CD4-positive, alpha-beta T cell treated with Interleukin-1 beta for 1 hour (primary cell): Measurements from ENCODE around the gene RASGRP3.
A peak's percentile ranks its signal among the peaks of the same experiment; 100 is the strongest.
"Not testable (repeated sequence)": the region's sequence is repeated elsewhere in the genome, so short reads cannot be mapped to it uniquely, and the experiment has no call there.

Source experiments
- DNase-seq, 2 donors: peaks; one replicate each; pipeline ENCODE4 v3.0.0-alpha.2; 2020 to 2022

RASGRP3 gene

GRCh38 chr2:33458248-33458819, 18.1 kb upstream of the RASGRP3 start:
- no peak for DNase-seq

GRCh38 chr2:33459745-33460144, 16.7 kb upstream of the RASGRP3 start:
- no peak for DNase-seq

- not testable (repeated sequence) for DNase-seq
These were observed 13.9 kb upstream of the RASGRP3 start for GRCh38 chr2:33462512-33462911.

DNA sequence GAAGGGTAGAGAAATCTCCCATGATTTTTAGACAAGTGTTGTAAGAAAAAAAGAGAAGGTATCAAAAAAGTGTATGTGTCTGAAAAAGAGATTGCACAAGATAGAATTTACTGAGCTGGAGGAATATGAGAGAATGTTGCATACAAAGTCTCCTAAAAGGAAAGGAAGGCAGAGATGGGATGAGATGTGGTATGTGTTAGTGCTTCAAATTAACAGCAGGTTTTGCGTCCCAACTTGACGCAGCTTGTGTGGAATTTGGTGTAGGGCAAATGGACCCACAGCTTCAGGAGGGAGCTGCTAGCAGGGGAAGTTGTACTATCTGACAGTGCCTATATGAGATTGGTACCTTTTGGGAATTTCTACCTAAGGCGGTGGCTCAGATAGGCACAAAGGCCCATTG, 9.0 kb upstream of the RASGRP3 start:
- DNase-seq: no peak

GRCh38 chr2:33469238-33469637, 7.2 kb upstream of the RASGRP3 start:
- no peak for DNase-seq

- peak; percentile 84 to 87 for DNase-seq
These were observed 972 bp upstream of the RASGRP3 start for GRCh38 chr2:33475224-33476130.

- DNase-seq: no peak
These were observed 343 bp downstream of the RASGRP3 start for GRCh38 chr2:33476793-33477190.

- DNase-seq: peak; percentile 19 to 60
These were observed 1.3 kb downstream of the RASGRP3 start for GRCh38 chr2:33477473-33478468.

DNA sequence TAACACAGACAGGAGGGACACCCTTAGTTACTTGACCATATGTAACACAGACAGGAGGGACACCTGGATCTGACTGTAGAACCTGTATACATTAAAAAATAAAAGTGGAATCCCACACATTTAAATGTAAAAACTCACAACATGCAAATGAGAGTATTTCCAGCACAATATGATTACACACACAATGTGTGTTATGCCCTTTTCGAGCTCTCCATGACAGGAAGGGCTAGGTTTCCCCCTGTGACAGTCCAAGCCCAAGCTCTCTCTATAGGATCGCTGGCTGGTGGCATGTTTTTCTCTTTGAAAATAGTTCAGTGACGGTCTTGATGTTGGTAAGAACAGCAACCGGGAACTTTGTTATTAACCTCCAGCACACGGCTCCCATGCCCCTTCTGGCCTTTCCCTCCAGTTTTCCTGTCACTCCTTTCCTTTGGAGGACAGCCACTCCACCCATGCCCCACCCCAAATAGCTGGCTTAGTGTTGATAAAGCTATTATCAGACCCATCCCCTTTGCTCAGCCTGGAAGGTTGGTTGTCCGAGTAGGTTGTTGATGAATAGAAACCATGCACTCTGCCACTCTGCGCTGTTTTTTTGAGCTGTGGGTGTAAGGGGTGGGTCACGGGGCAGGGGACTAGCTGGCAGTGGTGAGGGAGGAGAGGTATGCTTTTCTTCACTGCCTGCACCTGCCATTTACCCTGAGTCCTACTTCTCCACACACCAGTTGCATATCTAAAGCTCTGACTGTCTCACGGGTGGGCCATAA, 2.7 kb downstream of the RASGRP3 start:
- DNase-seq: peak in 1 of 2 donors; percentile 20

- DNase-seq: no peak
These were observed 6.1 kb downstream of the RASGRP3 start for GRCh38 chr2:33482518-33482917.

GRCh38 chr2:33484042-33484621, 7.7 kb downstream of the RASGRP3 start:
- DNase-seq: no peak

GRCh38 chr2:33485051-33485450, 8.6 kb downstream of the RASGRP3 start:
- DNase-seq: no peak

- no peak for DNase-seq
These were observed 10.1 kb downstream of the RASGRP3 start for GRCh38 chr2:33486544-33486943.

DNA sequence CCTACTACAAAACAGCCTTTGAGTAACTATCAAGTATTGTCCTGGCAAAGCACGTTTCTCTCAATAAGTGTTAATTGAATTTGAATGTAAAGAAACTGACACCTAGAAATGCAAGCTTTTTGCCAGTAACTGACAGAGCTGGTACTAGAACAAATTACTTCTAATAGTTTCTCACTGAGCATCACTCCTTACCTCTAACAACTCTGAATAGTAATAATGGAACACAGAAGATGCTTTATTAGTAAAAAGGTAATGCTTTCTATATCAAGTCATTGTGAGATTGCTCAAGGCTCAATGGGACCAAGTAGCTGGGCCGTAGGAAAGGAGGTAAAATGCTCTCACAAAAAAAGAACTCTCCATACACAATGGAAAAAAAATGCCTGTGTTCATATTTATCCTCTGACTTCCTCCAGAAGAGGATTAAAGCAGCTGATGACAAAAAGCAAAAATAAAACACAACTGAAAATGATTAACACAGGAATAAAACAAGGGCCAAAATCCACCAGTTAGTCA, 11.8 kb downstream of the RASGRP3 start:
- no peak for DNase-seq

DNA sequence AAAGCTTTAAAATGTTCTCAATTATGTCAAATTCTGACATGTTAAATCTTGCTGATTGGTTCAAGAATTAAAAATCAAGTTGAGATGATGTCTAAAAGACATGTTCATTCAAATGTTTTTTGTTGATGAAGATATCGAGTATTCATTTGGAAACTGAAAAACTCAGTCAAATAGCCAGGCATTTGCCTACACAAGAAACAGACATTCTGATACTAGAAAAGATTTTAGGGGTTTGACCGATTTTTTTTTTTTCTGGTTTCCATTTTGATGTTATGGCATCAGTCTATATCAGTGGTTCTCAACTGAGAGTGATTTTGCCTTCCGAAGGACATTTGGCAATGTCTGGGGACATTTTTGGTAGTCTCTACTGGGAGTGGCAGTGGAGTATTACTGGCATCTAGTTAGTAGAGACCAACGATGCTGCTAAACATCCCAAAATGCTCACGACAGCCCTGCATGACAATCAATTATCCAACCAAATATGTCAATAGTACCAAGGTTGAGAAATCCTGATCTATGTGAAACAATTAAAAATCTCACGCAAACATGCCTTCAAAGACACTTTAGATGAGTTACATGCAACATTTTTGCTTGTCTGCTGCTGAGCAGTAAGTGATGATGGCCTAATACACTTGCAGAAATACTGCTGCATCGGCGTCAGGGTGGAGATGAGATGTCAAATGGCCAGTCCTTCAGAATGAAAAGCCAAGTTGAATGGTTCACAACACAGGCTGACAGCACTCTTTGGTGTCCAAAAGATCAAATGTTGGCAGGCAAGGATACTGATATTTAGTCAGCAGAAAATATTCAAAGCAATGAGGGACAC, 12.5 kb downstream of the RASGRP3 start:
- DNase-seq: no peak

DNA sequence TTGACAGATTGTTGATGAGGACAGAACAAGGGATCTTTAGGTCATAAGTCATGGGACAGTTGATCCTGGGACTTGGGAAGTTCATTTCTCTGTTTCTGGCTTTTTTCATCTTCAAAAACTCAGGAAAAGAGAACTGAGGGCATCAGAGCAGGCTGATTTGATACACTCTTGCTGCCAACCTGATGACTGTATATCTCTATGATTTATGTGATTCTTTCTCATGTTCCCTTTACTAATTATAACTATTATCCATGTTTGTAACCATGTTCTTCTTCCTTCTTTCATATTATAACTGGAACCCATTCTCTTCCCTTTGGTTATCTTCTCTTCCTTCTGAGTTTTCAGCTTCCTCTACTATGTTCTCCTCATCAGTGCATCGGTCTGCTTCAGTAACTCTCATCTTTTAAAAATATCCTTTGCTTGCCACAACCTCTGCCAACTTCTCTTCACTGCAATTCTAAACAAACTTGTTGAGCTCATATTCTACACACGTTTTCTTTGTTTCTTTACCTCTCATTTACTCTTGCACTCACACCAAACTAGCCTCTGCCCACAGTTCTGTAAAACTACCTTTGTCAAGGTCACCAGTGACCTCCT, 13.5 kb downstream of the RASGRP3 start:
- no peak for DNase-seq

GRCh38 chr2:33491441-33492084, 15.1 kb downstream of the RASGRP3 start:
- DNase-seq: no peak

DNA sequence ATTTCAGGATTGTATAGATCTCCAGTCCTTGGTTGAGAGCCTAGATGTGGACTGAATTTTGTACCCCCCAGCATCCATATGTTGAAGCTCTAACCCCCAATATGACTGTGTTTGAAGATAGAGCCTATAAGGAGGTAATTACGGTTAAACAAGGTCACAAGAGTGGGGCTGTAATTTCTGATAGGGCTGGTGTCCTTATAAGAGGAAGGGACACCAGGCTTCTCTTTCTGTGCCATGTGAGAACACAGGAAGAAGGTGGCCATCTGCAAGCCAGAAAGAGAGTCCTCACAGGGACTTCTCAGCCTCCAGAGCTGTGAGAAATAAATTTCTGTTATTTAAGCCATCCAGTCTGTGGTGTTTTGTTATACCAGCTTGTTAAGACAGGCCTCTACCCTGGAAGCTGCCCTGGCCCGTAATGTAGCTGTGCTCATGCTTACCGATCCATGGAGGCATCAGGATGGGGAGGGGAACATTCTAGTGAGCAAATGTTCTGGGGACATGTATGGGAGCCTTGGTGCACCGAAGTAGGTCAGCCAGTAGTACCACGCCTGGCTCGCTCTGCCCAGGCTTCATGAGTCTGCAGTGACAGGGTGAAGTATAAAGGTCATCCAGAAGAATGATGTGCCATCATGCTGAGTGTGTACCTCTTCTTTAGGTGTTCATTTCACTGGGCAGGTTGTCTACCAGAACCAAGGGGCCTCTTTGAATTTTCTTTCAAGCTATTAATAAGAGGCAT, 16.1 kb downstream of the RASGRP3 start:
- DNase-seq: no peak

GRCh38 chr2:33494155-33494779, 17.8 kb downstream of the RASGRP3 start:
- DNase-seq: no peak
